Fibroblast of lung (primary cell): Measurements from ENCODE around the gene MGAT4A. TPM values are rescaled to one million over a fixed set of nuclear protein-coding genes. Genes with fewer than 3 reads are reported as not detected.

ENCODE experiments used
- DNase-seq, 2 donors: peaks; one replicate each; pipeline versions ENCODE4 v3.0.0 to v3.0.0-alpha.2; 2010; ENCODE audit warnings: low read depth in 2 of 2
- H2AFZ ChIP-seq: 2 replicates; pipeline ENCODE4 v1.5.1; 2012; ENCODE audit warnings: low read length, control low read depth, inconsistent platforms
- H3K27ac ChIP-seq: 2 replicates; pipeline ENCODE4 v1.5.1; 2011; ENCODE audit warnings: low read length, control low read depth; ENCODE audit not compliant: insufficient read depth
- H3K27me3 ChIP-seq: 2 replicates; pipeline ENCODE4 v1.5.1; 2011; ENCODE audit warnings: mild to moderate bottlenecking, low read length; ENCODE audit not compliant: control insufficient read depth, insufficient read depth
- H3K36me3 ChIP-seq: 2 replicates; pipeline ENCODE4 v1.5.1; 2011; ENCODE audit warnings: low read length; ENCODE audit not compliant: control insufficient read depth, insufficient read depth
- H3K4me1 ChIP-seq: 2 replicates; pipeline ENCODE4 v1.5.1; 2011; ENCODE audit warnings: low read length; ENCODE audit not compliant: control insufficient read depth, insufficient read depth; ENCODE audit errors: extremely low read depth
- H3K4me2 ChIP-seq: 2 replicates; pipeline ENCODE4 v1.5.1; 2011; ENCODE audit warnings: low read length, control low read depth; ENCODE audit not compliant: insufficient read depth; ENCODE audit errors: extremely low read depth
- H3K4me3 ChIP-seq, 4 experiments: fragments of 200-600 bp in 1 of 4; sonication (generic) in 1 of 4; replicated peaks in 1 of 4; 2 replicates each; pipeline ENCODE4 v1.5.1; 2011 to 2016; ENCODE audit warnings: low read length in 4 of 4, low read depth in 3 of 4, mild to moderate bottlenecking in 3 of 4, control low read depth in 2 of 4, inconsistent platforms in 1 of 4, mixed read lengths in 1 of 4; ENCODE audit not compliant: insufficient read depth in 1 of 4; ENCODE audit errors: control extremely low read depth in 1 of 4
- H3K79me2 ChIP-seq: 2 replicates; pipeline ENCODE4 v1.5.1; 2012; ENCODE audit warnings: mild to moderate bottlenecking, low read length, inconsistent platforms; ENCODE audit not compliant: control insufficient read depth, insufficient read depth
- H3K9ac ChIP-seq: 2 replicates; pipeline ENCODE4 v1.5.1; 2011; ENCODE audit warnings: mild to moderate bottlenecking, low read length, control low read depth; ENCODE audit not compliant: insufficient read depth
- H3K9me3 ChIP-seq: 2 replicates; pipeline ENCODE4 v1.5.1; 2012; ENCODE audit warnings: low read depth, low read length; ENCODE audit not compliant: control insufficient read depth, insufficient read depth
- H4K20me1 ChIP-seq: 2 replicates; pipeline ENCODE4 v1.5.1; 2011; ENCODE audit warnings: low read length; ENCODE audit not compliant: control insufficient read depth, insufficient read depth; ENCODE audit errors: extremely low read depth
- CTCF ChIP-seq, 2 donors: IDR thresholded peaks in 1 of 2; conservative IDR thresholded peaks in 1 of 2; 1 replicate in 1 of 2; 2 replicates in 1 of 2; pipeline ENCODE4 v1.5.1; 2011 to 2012; ENCODE audit warnings: low read length in 2 of 2, control low read depth in 1 of 2, inconsistent platforms in 1 of 2, low read depth in 1 of 2, mild to moderate bottlenecking in 1 of 2
- EZH2 ChIP-seq: IDR thresholded peaks from 2 replicates; pipeline ENCODE4 v1.5.1; 2012; ENCODE audit warnings: low read length, control low read depth, mild to moderate bottlenecking; ENCODE audit errors: missing control alignments
- polyA plus RNA-seq, 2 donors: library from polyadenylated mRNA; depleted of rRNA in 1 of 2; stranded (reverse) in 1 of 2; unstranded in 1 of 2; fragments of >200 nt; gene quantifications; 2 replicates each; pipeline ENCODE4 v1.2.1, GENCODE V29; 2011 to 2012; ENCODE audit warnings: missing spikeins in 1 of 2
- total RNA-seq: library from RNA; depleted of rRNA; stranded (reverse); fragments of >200 nt; gene quantifications from 2 replicates; pipeline ENCODE4 v1.2.1, GENCODE V29; 2014

Gene MGAT4A
- total and polyA plus RNA-seq, 2 donors (not counting 1 experiment from before 2014, with no cell fraction given): 0.10 to 0.17 TPM

GRCh38 chr2:98647636-98648035 is 83.3 kb downstream of the MGAT4A start:
- no peaks in the 10 kb centered on the region for H4K20me1 ChIP-seq
- H2AFZ ChIP-seq: no peak overlapping the region
- H3K4me1 ChIP-seq: no peaks in the 10 kb centered on the region
- no peak overlapping the region for H3K27ac ChIP-seq
- no peak for DNase-seq
- no peaks in the 10 kb centered on the region for H3K9me3 ChIP-seq
- H3K36me3 ChIP-seq: no peaks in the 10 kb centered on the region
- H3K79me2 ChIP-seq: no peaks in the 10 kb centered on the region
- no peak overlapping the region for H3K4me2 ChIP-seq
- no peak for TF ChIP-seq CTCF (conservative IDR thresholded peaks at IDR 0.05 in 1 of 2, IDR thresholded peaks at IDR 0.05 in 1 of 2; ENCODE audit: low read depth in 1 of 2, low read length in 2 of 2)
- TF ChIP-seq EZH2: no peak
- no peaks in the 10 kb centered on the region for H3K27me3 ChIP-seq
- H3K4me3 ChIP-seq: no peak overlapping the region
- H3K9ac ChIP-seq: no peak overlapping the region

- no peaks in the 10 kb centered on the region for H3K27me3 ChIP-seq
- no peak overlapping the region for H3K4me3 ChIP-seq
- H3K9me3 ChIP-seq: no peaks in the 10 kb centered on the region
- no peaks in the 10 kb centered on the region for H3K36me3 ChIP-seq
- no peaks in the 10 kb centered on the region for H3K4me1 ChIP-seq
- no peaks in the 10 kb centered on the region for H4K20me1 ChIP-seq
- H3K27ac ChIP-seq: no peak overlapping the region
- TF ChIP-seq EZH2 (no peak), CTCF (conservative IDR thresholded peaks at IDR 0.05 in 1 of 2, IDR thresholded peaks at IDR 0.05 in 1 of 2; ENCODE audit: low read depth in 1 of 2, low read length in 2 of 2) (no peak)
- no peaks in the 10 kb centered on the region for H3K79me2 ChIP-seq
- no peak for DNase-seq
- no peak overlapping the region for H2AFZ ChIP-seq
- no peak overlapping the region for H3K4me2 ChIP-seq
- no peak overlapping the region for H3K9ac ChIP-seq
Measured at GRCh38 chr2:98643496-98644100, 87.3 kb downstream of the MGAT4A start.

- Histone ChIP-seq H2AFZ (no peak overlapping the region), H3K4me1 (no peaks in the 10 kb centered on the region), H3K9me3 (no peaks in the 10 kb centered on the region), H3K4me3 (no peak overlapping the region), H3K9ac (no peak overlapping the region), H3K36me3 (no peaks in the 10 kb centered on the region), H4K20me1 (no peaks in the 10 kb centered on the region), H3K27ac (no peak overlapping the region), H3K79me2 (no peaks in the 10 kb centered on the region), H3K27me3 (no peaks in the 10 kb centered on the region), H3K4me2 (no peak overlapping the region)
- no peak for DNase-seq
- TF ChIP-seq CTCF (conservative IDR thresholded peaks at IDR 0.05 in 1 of 2, IDR thresholded peaks at IDR 0.05 in 1 of 2; ENCODE audit: low read depth in 1 of 2, low read length in 2 of 2) (no peak), EZH2 (no peak)
Measured at GRCh38 chr2:98637401-98638147, 93.4 kb downstream of the MGAT4A start.
